HL-60/S4 (cell line): ENCODE results near the gene TLE5.
"Not testable (repeated sequence)": the region's sequence is repeated elsewhere in the genome, so short reads cannot be mapped to it uniquely, and the experiment has no call there.

Experiments used
- in situ Hi-C: fragments of 300-500 bp; cut with MboI; formaldehyde crosslinking; loops from 2 replicates; pipeline ENCODE4 v1.14.3; 2022; ENCODE audit warnings: low sequenced_read_pairs

TLE5 gene

DNA sequence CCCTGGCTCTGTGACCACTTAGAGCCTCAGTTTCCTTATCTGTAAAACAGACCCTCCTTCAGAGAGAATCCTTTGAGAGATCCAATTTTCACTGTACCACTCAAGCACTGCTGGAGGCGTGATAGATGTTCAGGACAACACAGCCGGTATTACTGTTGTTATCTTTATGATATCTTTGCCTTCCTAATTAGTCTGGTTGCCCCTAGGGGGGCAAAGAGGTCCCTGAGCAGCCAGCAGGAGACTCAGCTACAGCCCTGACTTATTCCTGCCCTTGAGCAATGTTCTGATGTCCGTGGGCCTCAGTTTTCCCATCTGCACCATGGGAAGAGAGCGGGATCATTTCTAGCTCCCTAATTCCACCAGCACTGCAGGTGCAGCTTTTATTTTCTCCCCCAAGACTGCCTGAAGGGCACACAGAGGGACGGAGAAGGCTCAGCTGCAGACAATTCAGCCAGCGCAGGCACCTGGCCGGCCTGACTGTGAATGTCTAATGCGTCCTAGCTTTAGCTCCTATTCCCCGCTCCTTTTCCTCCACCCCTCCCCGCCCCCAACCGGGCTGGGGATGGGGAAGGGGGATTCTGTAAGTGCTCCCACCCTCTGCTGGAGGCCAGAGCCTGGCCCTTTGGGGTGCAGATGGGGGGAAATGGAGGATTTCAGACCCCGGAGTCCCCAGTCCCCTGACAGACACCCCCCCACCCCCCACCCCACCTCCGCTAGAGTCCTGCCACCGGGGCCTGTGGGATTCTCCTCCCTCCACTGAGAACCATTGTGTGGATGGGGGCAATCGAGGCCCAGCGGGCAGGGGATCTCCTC, 16.2 kb downstream of the TLE5 start:
- in situ Hi-C loops = no loop called here

DNA sequence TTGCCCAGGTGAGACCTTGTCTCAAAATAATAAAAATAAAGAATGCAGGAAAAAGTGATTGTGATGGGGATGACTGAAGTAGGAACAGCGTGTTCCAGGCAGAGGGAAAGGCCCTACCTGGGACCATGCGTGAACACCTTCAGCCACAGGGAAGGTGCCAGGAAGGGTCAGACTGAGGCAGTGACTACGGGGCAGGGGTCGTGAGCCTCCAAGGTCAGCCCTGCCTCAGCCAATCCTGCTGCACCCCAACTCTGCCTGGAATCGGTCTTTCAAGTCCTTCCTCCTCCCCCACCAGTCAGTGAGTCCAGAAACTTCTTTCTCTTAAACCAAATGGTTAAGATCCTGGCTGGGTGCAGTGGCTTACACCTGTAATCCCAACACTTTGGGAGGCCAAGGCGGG, 17.1 kb downstream of the TLE5 start:
- in situ Hi-C loops = no loop called here

DNA sequence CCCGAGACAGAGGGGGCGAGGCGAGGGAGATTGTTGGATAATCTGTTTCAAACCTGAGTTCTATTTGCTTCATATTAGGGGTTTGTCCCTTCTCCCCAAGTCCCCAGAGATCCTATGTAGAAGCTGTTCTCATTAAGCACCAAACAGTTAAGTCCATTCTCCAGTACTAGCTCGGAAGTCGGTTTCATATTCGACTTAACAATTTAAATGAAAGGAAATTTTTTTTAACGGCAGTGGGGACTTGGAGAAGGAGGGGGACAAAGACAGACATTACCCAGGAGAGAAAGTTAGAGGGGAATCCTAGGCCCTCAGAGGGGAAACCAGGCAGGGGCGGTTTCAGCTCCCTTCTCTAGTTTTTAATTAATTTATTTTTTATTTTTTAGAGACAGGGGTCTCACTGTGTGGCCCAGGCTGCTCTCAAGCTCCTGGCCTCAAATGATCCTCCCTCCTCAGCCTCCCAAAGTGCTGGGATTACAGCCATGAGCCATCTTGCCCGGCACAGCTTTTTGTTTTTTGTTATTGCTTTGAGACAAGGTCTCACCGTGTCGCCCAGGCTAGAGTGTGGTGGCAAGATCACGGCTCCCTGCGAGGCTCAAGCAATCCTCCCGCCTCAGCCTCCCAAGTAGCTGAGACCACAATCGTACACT, 19.6 kb downstream of the TLE5 start:
- in situ Hi-C loops = no loop called here

DNA sequence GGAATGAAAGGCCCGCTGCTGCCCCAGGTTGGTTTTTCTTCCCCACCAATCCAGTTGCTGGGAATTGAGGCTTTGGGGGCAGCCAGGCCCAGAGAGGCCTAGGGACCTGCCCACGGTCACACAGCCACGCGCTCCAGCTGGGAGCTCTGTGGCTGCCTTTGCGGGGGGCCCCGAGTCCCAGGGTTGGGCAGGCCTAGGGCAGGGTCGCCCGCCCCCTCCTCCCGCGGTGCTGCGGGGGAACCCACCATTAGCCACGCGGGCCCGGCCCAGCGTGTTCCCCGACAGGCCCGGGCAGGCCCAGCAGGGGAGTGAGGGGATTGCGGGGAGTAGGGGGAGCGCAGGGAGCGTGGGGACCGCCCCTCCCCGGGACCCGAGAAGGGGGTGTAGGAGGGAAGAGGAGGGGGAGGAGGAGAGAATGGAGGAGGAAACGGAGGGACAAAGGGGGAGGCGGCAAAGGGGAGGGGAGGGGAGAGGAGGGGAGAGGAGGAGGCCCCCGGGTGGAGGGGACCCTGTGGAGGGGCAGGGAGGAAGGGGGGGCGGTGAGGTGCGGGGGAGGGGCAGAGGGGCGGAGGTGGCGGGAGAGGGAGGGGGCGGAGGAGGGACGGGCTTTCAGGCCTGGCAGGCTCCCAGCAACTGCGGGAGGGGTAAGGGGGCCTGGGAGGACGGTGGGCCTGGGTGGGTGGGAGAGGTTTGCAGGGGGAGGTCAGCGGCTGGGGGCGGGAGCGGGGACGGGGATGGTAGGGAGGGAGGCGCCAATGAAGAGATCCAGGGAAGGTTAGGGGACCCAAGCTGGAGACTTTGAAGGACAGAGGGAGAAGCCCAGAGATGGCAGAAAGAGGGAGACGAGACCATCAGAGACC, 20.3 kb downstream of the TLE5 start:
- in situ Hi-C loops = no loop called here

DNA sequence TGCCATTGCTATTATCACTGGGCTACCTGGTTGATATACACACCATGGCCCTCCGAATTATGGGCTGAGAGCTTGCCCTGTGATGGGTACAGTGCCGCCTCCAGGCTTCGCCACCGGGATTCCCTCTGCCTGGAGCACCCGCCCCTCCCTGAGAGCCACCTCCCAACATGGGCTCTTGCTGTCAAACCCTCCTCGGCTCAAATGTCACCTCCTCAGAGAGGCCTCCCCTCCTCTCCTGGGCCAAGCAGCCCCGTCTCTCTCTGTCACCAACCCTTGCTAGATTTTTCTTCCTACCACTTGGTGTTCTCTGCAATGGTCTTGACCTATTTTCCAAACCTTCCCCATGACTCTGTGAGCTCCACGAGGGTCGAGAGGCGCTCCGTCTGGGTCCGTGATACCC, 21.0 kb downstream of the TLE5 start:
- in situ Hi-C loops = no loop called here

DNA sequence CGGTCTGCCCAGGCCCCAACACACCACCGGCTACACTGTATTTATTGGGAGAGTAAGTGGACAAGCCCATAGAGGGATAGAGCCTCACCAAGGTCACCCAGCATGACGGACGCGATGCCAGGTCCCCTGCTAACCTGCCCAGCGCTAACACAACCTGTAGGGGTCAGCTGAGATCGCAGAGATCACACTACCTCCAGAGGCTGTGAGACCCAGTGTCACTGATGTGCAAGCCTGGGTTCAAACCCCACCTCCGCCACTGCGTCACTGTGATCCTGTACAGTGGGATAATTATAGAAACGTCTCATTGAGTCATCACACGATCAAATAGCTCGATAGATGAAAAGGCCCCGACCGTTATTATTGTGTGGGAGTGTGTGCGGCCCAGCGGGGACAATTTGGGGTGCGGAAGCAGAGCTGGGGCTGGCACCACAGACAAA, 22.6 kb downstream of the TLE5 start:
- in situ Hi-C loops = no loop called here

DNA sequence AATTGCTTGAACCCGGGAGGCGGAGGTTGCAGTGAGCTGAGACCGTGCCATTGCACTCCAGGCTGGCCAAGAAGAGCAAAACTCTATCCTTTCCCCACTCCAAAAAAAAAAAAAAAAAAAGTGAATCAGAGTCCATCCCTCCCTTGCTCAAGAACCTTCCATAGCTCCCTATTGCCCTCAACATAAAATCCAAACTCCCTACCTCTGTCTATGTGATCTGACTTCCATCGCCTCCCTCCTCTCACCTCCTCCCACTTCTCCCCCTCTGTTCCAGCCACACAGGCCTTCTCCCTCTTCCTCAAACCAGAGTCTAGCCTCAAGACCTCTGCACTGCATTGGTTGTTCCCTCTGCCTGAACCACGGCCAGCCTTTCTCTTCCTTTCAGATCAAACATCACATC, 23.2 kb downstream of the TLE5 start:
- in situ Hi-C loops = no loop called here

DNA sequence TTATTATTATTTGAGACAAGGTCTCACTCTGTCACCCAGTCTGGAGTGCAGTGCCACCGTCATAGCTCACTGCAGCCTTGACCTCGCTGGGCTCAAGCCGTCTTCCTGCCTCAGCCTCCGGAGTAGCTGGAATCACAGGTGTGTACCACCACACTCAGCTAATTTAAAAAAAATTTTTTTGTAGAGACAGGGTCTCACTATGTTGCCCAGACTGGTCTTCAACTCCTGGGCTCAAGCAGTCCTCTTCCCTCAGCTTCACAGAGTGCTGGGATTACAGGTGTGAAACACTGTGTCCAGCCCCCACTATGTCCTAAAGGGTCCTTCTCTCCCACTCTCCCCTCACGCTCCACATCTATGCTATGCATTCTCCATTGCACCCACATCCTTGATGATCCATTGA, 24.1 kb downstream of the TLE5 start:
- in situ Hi-C loops = no loop called here

DNA sequence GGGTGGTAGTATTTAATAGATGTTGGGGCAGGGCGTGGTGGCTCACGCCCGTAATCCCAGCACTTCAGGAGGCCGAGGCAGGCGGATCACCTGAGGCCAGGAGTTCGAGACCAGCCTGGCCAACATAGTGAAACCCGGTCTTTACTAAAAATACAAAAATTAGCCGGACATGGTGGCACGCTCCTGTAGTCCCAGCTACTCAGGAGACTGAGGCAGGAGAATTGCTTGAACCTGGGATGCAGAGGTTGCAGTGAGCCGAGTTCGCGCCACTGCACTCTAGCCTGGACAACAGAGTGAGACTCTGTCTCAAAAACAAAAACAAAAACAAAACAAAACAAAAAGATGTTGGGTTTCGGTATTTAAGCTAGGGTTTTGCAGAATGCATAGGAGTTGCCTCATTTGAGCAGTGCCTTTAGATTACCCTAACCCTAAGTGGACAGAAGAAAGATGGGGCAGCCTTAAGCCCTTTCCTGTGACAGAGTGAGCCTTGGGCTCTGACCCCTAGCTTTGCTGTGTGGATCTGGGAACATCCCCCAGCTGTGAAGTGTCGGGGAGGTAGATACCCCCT, 25.2 kb downstream of the TLE5 start:
- in situ Hi-C loops = not testable (repeated sequence)

DNA sequence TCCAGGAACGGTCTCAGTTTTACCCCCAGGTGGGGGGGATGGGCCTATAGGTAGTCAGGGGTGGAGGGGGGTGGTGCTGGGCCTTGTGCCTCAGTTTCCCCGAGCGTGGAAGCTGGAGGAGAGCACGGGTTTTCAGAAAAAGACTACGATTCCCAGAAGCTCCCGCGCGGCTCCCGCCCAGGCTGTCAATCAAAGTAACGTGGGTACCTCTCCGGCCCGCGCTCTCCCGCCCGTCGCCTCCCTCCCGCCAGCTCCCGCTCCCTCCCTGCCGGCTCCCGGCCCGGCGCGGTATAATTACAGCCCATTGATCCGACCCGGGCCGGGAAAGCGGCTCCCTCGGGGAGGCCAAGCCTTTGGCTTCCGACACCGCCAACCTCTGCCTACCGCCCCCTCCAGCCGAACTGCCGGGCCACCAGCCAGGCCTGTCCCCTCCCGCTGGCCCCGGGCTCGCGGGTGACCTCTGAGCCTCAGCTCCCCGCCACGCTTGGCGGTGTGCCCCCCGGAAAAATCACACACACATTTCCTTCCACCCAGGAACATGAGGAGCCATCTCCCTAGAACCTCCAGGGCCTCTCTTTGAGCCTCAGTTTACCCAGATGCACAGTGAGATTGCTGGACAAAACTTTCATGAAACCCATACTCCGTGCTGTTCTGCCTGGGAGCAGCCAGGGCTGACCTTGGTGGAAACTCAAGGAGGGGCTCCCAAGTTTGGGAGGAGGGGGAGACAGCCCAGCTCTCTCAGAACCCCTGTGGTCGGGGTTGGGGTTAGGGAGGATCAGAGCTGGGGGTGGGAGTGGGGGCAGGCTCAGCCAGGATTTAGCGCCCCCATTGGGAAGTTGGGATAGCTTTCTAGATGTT, 25.9 kb downstream of the TLE5 start:
- in situ Hi-C loops = no loop called here

DNA sequence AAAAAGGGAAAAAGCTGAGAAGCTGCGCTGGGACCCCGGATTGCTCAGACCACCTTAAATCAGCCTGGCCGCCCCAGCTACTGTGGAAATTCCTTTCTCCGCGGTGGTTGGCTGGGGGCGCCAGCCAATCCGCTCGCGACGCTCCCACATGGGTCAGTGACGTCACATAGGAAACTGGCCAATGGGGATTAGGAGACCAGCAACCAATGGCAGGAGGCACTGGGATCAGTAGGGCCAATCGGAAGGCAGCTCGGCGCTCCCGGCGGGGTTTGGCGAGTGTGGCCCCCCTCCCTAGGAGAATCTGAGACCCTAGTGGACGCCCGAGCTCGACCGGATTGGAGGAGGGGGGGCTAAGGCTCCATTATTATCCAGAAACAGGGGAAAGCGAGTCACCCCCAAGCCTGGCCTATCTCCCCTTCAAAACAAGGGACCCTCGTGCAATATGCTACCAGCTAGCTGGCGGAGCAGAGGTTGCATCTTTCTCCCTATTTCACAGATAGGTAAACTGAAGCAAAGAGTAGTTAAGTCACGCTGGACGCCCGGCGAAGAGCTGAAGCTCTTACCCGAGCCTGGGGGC, 26.7 kb downstream of the TLE5 start:
- in situ Hi-C loops = no loop called here

DNA sequence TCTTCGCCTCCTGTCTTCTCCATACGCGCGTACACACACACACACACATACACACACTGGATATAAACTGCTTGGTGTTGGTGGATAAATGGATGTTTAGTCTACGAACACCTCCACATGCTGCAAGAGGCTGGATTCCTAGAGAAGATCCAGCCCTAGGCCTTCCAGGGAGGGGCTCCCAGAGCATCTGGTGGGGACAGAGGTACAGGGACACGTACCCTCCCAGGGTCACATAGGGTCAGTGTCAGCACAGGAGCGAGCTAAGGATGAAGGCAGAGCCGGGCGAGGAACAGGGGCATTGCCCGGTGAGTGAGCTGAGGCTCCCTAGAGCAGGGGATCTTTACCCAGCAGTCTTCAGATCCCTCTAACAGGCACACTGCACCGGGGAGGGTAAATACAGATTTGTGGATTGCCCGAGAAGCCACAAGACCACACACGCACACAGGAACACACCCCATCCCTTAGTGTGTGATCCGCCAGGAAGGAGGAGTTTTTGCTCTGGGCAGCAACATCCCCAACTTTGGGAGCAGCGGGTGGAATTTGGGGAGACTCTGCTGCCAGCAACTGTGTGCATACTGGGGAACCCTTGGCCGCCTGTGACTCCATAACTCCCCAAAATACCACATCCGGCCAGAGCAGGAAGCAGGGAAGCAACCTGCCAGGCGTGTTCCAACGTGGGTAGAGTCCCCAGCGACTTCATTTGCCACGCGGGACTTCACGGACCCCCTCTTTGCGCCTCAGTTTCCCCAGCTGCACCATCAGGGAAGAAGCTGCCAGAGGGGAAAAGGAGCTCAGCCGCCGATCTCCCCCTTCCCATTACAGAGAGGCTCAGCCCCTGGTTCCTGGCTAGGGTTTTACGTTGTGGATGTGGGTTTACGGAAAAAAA, 27.4 kb downstream of the TLE5 start:
- in situ Hi-C loops = no loop called here

DNA sequence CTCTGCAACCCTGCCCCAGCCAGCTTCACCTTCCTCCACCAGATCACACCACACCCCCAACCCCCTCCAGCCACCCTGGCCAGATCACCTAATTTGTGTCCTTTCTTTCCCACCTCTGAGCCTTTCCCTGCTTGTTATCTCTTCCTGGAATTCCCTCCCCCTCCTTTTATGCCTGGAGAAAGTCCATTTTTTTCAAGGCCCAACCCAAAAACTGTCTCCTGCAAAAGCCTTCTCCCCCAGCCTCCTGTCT, 28.0 kb downstream of the TLE5 start:
- in situ Hi-C loops = no loop called here

DNA sequence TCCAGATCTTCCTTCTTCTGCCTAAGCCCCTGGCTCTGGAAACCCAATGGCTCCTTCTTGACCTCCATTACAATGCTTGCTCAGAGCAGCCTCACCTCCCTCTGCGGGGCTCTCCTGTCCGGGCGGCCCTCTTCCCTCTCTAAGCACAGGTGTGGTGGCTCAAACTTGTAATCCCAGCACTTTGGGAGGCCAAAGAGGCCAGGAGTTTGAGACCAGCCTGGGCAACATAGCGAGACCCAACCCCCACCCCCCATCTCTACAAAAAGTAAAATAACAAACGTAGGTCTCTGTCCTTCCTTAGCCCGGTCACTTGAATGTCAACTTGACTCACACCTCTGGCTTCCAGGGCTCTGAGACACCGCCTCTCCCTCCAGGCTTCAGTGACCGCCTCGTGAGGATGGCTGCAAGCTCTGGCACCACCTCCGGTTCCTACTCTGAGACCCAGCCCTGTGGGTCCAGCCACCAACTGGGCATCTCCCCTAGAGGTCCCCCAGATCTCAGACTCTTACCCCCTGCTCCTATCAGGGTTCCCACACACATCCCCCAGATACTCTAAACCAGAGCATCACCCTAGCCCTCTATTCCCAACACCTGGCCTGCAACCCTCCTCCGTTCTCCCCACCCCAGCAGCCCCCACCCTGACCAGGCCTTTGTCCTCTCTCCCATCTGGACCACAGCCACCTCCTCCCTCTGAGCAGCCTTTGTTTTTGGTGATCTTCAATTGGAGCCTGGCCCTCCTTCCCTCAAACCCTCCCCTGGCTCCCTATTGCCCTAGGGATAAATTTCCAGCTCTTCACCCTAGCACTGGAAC, 28.5 kb downstream of the TLE5 start:
- in situ Hi-C loops = no loop called here

DNA sequence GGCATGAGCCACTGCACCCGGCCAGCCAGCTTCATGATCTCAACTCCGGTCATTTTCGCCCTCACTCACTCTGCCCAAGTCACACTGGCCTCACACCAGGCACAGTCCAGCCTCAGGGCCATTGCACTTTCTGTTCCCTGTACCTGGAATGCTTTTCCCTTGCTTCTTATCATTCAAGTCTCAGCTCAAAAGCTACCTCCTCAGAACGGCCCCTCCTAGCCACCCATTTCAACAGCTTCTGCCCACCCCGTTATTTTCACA, 30.8 kb downstream of the TLE5 start:
- in situ Hi-C loops = no loop called here

DNA sequence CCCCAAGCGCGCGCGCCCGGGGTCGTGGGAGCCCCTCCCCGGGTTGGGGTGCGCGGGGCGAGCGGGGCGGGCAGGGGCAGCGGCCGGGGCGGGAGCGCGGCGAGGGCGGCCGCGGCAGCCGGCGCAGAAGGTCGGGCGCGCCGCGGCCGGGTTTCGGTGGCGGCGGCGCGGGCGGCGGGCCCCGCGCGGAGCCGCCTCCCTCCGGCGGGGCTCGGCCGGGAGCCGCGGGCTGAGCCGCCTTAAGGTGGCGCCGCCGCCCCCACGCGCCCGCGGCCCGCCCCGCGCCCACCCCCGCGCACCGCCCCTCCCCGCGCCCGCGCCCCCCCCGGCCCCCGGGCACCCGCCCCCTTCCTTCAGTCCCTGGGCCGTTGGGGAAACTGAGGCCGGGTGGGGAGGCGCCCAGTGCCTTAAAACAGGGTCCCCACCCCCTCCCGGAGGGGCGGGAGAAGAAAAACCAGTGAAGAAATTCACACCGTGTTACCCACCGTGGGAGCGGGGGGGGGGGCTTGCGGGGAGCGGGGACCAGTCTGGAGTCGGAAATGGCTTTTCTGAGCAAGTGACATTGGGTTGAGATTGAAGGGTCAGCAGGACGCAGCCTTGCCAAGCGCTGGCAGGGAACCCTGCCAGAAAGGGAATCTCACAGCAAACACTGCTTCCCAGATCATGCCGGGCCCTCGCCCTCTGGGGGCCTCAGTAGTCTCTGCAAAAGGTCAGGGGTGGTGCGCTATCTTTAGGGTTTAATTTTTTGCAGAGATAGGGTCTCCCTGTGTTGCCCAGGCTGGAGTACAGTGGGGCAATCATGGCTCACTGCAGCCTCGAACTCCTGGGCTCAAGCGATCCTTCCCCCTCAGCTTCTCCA, 33.0 kb downstream of the TLE5 start, which contains the start of gene TLE2:
Gene TLE2, minus strand, starts transcription at position 216 of the 859 bp plus-strand sequence. CDS start 376 bp downstream, outside the sequence.
- in situ Hi-C loops = no loop called here

DNA sequence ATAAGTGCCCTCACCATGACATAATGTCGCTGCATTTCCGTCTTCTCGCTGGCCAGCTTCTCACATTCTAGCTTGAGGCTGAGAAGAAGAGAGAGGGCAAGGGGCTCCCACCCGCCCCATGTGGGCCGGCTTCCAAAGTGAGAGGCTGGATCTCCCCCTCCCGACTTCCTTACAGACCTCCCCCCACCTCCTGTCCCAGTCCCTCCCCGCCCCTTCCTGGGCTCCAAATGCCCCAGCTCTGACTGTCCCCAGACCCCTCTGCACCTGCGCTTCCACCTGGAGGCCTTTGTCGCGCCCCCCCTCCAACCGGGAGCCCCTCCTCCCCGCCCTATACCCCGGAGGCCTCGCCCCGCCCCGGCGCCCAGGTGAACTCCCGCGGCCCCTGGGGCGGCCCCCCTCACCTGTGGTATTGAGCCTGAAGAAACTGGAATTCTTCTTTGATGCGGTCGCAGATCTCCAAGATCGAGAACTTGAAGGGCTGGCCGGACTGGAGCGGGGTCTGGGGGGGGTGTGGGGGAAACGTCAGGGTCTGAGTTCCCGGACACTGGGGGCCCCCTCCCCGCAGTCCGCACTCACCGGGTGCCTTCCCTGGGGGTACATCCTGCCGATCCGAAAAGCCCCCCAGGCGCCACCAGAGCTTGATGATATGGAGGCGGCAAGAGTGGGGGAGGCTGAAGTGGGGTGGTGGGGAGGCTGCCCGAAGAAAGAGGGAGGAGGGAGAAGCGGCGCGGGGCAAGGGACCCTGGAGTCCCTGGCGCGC, 33.8 kb downstream of the TLE5 start:
- in situ Hi-C loops = no loop called here
